IMR-90 (cell line): ENCODE results near the gene CHRNA3. TPM values are rescaled to one million over a fixed set of nuclear protein-coding genes. Genes with fewer than 3 reads are reported as not detected.

Experiments used
- ATAC-seq: fragments of 200-7000 bp; cut with Tn5 transposase; 2 replicates; pipeline ENCODE4 v1.9.1; 2020; ENCODE audit warnings: low read depth, mild to moderate bottlenecking, moderate library complexity
- BruUV-seq: library from RNA; stranded (reverse); fragments of 400-500 nt; replicated peaks from 2 replicates; lab custom pipeline; 2021; lab: Mats Ljungman, UMichigan
- CTCF ChIA-PET: fragments of 300-600 bp; formaldehyde crosslinking; extraction: SDS; loops from one replicate; lab custom pipeline; 2021; ENCODE audit warnings: antibody characterized with exemption; lab: Yijun Ruan, JAX
- POLR2A ChIA-PET: fragments of 300-600 bp; sonication (Branson Sonifier 250); formaldehyde crosslinking; loops from one replicate; lab custom pipeline; 2022; ENCODE audit warnings: antibody characterized with exemption; ENCODE audit not compliant: unreplicated experiment; lab: Charles Lee
- DNase-seq: peaks from one replicate; pipeline ENCODE4 v3.0.0; 2013
- H2AFZ ChIP-seq: replicated peaks from 2 replicates; pipeline ENCODE3; 2013; ENCODE audit warnings: low read length, mild to moderate bottlenecking; ENCODE audit not compliant: poor library complexity
- H2AK5ac ChIP-seq: 2 replicates; pipeline ENCODE4 v1.6.1; 2013; ENCODE audit warnings: low read depth, low read length, inconsistent platforms
- H2AK9ac ChIP-seq: replicated peaks from 2 replicates; pipeline ENCODE3; 2013; ENCODE audit warnings: mild to moderate bottlenecking, low read depth, low read length, moderate library complexity; ENCODE audit not compliant: poor library complexity
- H2BK120ac ChIP-seq: 2 replicates; pipeline ENCODE4 v1.6.1; 2013; ENCODE audit warnings: low read depth, low read length, inconsistent platforms
- H2BK15ac ChIP-seq: 3 replicates; pipeline ENCODE4 v1.6.1; 2013; ENCODE audit warnings: low read depth, low read length, inconsistent platforms
- H2BK20ac ChIP-seq: 2 replicates; pipeline ENCODE4 v1.6.1; 2013; ENCODE audit warnings: low read depth, mild to moderate bottlenecking, inconsistent platforms, low read length, moderate library complexity
- H2BK5ac ChIP-seq: 2 replicates; pipeline ENCODE4 v1.6.1; 2013; ENCODE audit warnings: mild to moderate bottlenecking, low read depth, low read length, inconsistent platforms; ENCODE audit not compliant: poor library complexity, severe bottlenecking
- H3K14ac ChIP-seq: replicated peaks from 2 replicates; pipeline ENCODE4 v1.6.1; 2013; ENCODE audit warnings: low read depth, low read length, inconsistent platforms
- H3K18ac ChIP-seq: 2 replicates; pipeline ENCODE4 v1.6.1; 2013; ENCODE audit warnings: low read depth, low read length, control low read depth
- H3K23ac ChIP-seq: 2 replicates; pipeline ENCODE4 v1.6.1; 2013; ENCODE audit warnings: low read depth, low read length, inconsistent platforms
- H3K27ac ChIP-seq: 2 replicates; pipeline ENCODE4 v1.5.1; 2013; ENCODE audit warnings: mild to moderate bottlenecking, control low read depth, low read length; ENCODE audit not compliant: insufficient read depth
- H3K27me3 ChIP-seq: 2 replicates; pipeline ENCODE4 v1.6.1; 2013; ENCODE audit warnings: low read length; ENCODE audit not compliant: control insufficient read depth, insufficient read depth
- H3K36me3 ChIP-seq: 2 replicates; pipeline ENCODE4 v1.6.1; 2013; ENCODE audit warnings: low read length, mixed read lengths; ENCODE audit not compliant: control insufficient read depth, insufficient read depth
- H3K4ac ChIP-seq: 2 replicates; pipeline ENCODE4 v1.6.1; 2013; ENCODE audit warnings: low read depth, low read length, inconsistent platforms
- H3K4me1 ChIP-seq: 2 replicates; pipeline ENCODE4 v1.6.1; 2013; ENCODE audit warnings: low read length, mixed read lengths; ENCODE audit not compliant: control insufficient read depth, insufficient read depth
- H3K4me2 ChIP-seq: 2 replicates; pipeline ENCODE4 v1.6.1; 2013; ENCODE audit warnings: low read depth, mild to moderate bottlenecking, control low read depth, low read length, moderate library complexity
- H3K4me3 ChIP-seq: 2 replicates; pipeline ENCODE4 v1.5.1; 2013; ENCODE audit warnings: low read depth, mild to moderate bottlenecking, control low read depth, low read length, moderate library complexity; ENCODE audit not compliant: insufficient read depth
- H3K56ac ChIP-seq: 2 replicates; pipeline ENCODE4 v1.6.1; 2013; ENCODE audit warnings: low read length, inconsistent platforms; ENCODE audit not compliant: insufficient read depth; ENCODE audit errors: extremely low read depth
- H3K79me1 ChIP-seq, 2 experiments: 2 replicates each; pipeline ENCODE4 v1.6.1; 2013; ENCODE audit warnings: low read length in 2 of 2, inconsistent platforms in 1 of 2, low read depth in 1 of 2
- H3K9ac ChIP-seq: 2 replicates; pipeline ENCODE4 v1.6.1; 2013; ENCODE audit warnings: low read depth, low read length, control low read depth
- H3K9me1 ChIP-seq: 2 replicates; pipeline ENCODE4 v1.6.1; 2013; ENCODE audit warnings: low read length, inconsistent platforms; ENCODE audit not compliant: insufficient read depth
- H3K9me3 ChIP-seq: 2 replicates; pipeline ENCODE4 v1.6.1; 2013; ENCODE audit warnings: low read length; ENCODE audit not compliant: control insufficient read depth, insufficient read depth
- H4K20me1 ChIP-seq: 2 replicates; pipeline ENCODE4 v1.6.1; 2013; ENCODE audit warnings: low read length, inconsistent platforms; ENCODE audit not compliant: insufficient read depth
- H4K5ac ChIP-seq: 2 replicates; pipeline ENCODE4 v1.6.1; 2013; ENCODE audit warnings: mild to moderate bottlenecking, low read depth, low read length, control low read depth
- H4K8ac ChIP-seq, 2 experiments: 2 replicates each; pipeline ENCODE4 v1.6.1; 2013; ENCODE audit warnings: low read depth in 2 of 2, low read length in 2 of 2, control low read depth in 1 of 2, inconsistent platforms in 1 of 2
- H4K91ac ChIP-seq: 2 replicates; pipeline ENCODE4 v1.6.1; 2013; ENCODE audit warnings: low read depth, low read length, inconsistent platforms; ENCODE audit not compliant: insufficient read depth
- CEBPB ChIP-seq: IDR thresholded peaks from 2 replicates; pipeline ENCODE4 v1.6.1; 2012; ENCODE audit warnings: low read depth, low read length, improper control_type of control experiment
- FOS ChIP-seq: fragments of 150-350 bp; IDR thresholded peaks from 2 replicates; pipeline ENCODE4 v1.6.1; 2016; ENCODE audit warnings: low read depth, low read length
- MXI1 ChIP-seq: IDR thresholded peaks from 2 replicates; pipeline ENCODE4 v1.6.1; 2012; ENCODE audit warnings: low read depth, mild to moderate bottlenecking, low read length, moderate library complexity, borderline replicate concordance
- NFE2L2 ChIP-seq: fragments of 150-350 bp; IDR thresholded peaks from 2 replicates; pipeline ENCODE4 v1.6.1; 2016; ENCODE audit warnings: low read depth, mild to moderate bottlenecking, low read length
- POLR2A ChIP-seq: IDR thresholded peaks from 2 replicates; pipeline ENCODE4 v1.6.1; 2012; ENCODE audit warnings: mild to moderate bottlenecking, low read depth, low read length
- RAD21 ChIP-seq: IDR thresholded peaks from 2 replicates; pipeline ENCODE4 v1.6.1; 2012; ENCODE audit warnings: low read length, improper control_type of control experiment
- RFX5 ChIP-seq: IDR thresholded peaks from 2 replicates; pipeline ENCODE4 v1.8.0; 2012; ENCODE audit warnings: low read depth, mild to moderate bottlenecking, low read length, moderate library complexity
- SMC3 ChIP-seq: fragments of 150-350 bp; IDR thresholded peaks from 2 replicates; pipeline ENCODE4 v1.6.1; 2016; ENCODE audit warnings: low read depth, mild to moderate bottlenecking, antibody characterized with exemption, low read length, moderate library complexity
- WGBS, 2 experiments: methylation state at CpG; one replicate each; pipeline versions ENCODE4 v1.1.5 to v1.1.7; 2013; ENCODE audit warnings: missing lambda C conversion rate in 2 of 2; ENCODE audit not compliant: insufficient read length in 1 of 2; ENCODE audit errors: extremely low coverage in 2 of 2; 5-methylcytosine and 5-hydroxymethylcytosine counted together
- dilution Hi-C: fragments of 300-500 bp; cut with HindIII; formaldehyde crosslinking; loops from one replicate; pipeline ENCODE4 v1.14.3; 2018; ENCODE audit warnings: low sequenced_read_pairs; ENCODE audit not compliant: unreplicated experiment
- in situ Hi-C: fragments of 300-500 bp; cut with MboI; formaldehyde crosslinking; loops from 3 replicates; pipeline ENCODE4 v1.14.3; 2019; ENCODE audit warnings: low sequenced_read_pairs, inconsistent platforms, mixed read lengths
- intact Hi-C: fragments of 100-400 bp; cut with micrococcal nuclease; formaldehyde crosslinking; loops from 2 replicates; pipeline ENCODE4 v1.10.0; 2022
- polyA plus RNA-seq, 3 experiments: library from polyadenylated mRNA; depleted of rRNA; stranded (reverse); fragments of >200 nt; gene quantifications; 2 replicates each; pipeline ENCODE4 v1.2.3, GENCODE V29; 2012; ENCODE audit warnings: low replicate concordance in 1 of 3
- total RNA-seq: library from RNA; depleted of rRNA; stranded (reverse); fragments of >200 nt; gene quantifications from 2 replicates; pipeline ENCODE4 v1.2.3, GENCODE V29; 2012
- TF ChIP-seq, protein P1 (sequence below): fragments of 150-350 bp; IDR thresholded peaks from 2 replicates; pipeline ENCODE4 v1.6.1; 2017; ENCODE audit warnings: mild to moderate bottlenecking, antibody characterized with exemption, low read length, low read depth
- TF ChIP-seq, protein P2 (sequence below): fragments of 150-350 bp; IDR thresholded peaks from 2 replicates; pipeline ENCODE4 v1.6.1; 2016; ENCODE audit warnings: low read depth, mild to moderate bottlenecking, low read length, moderate library complexity, borderline replicate concordance
- TF ChIP-seq, protein P3 (sequence below): conservative IDR thresholded peaks from 2 replicates; pipeline ENCODE4 v1.5.1; 2012; ENCODE audit warnings: mild to moderate bottlenecking, low read depth, low read length, improper control_type of control experiment

The CHRNA3 gene
- total and polyA plus RNA-seq, 2 of the 4 experiments (the other 2 are of a cell fraction), result not detected

DNA sequence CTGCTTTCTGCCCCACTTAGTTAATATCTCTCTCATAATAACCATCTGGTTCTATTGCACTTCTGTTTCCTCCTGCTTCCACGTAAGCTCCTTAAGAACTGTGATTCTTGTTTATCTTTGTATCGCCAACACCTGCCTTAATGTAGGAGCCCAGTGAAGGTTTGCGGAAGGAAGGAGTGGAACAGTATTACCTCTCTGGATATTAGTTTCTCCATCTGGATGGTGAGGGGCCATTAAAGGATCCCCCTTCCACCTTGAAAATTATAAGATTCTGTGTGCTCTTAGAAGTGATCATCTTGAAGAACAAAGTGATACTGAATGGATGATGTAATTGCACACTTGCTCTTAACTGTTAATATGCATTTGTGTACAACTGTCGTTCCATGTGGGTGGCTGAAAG lies 53.3 kb downstream of the CHRNA3 start:
- Histone ChIP-seq H2BK20ac (no peak overlapping the region), H2AK5ac (no peak overlapping the region), H3K4me1 (no peaks in the 10 kb centered on the region), H3K14ac (no peak overlapping the region), H4K91ac (no peak overlapping the region), H3K23ac (no peak overlapping the region), H3K18ac (no peak overlapping the region), H2BK120ac (no peak overlapping the region), H2AK9ac (no peak overlapping the region), H3K27me3 (peaks cover 12% of the 10 kb centered on the region), H2AFZ (no peak overlapping the region), H3K79me1 (no peaks in the 10 kb centered on the region), H2BK5ac (no peak overlapping the region), H3K4me2 (no peak overlapping the region), H3K9me1 (no peaks in the 10 kb centered on the region), H4K20me1 (no peaks in the 10 kb centered on the region), H3K9ac (no peak overlapping the region), H3K9me3 (no peaks in the 10 kb centered on the region), H2BK15ac (no peak overlapping the region), H3K4me3 (no peak overlapping the region), H4K8ac (no peak overlapping the region), H3K56ac (no peak overlapping the region), H3K36me3 (no peaks in the 10 kb centered on the region), H3K27ac (no peak overlapping the region), H4K5ac (no peak overlapping the region), H3K4ac (no peak overlapping the region)
- dilution Hi-C loops (no loop called here), intact Hi-C loops (no loop called here), in situ Hi-C loops (no loop called here)
- CTCF ChIA-PET, result no interaction called here
- ATAC-seq, result no peak
- no peak for TF ChIP-seq NFE2L2
- no peak for TF ChIP-seq FOS
- TF ChIP-seq RAD21, result no peak
- TF ChIP-seq CEBPB, result no peak
- TF ChIP-seq, protein P1, sequence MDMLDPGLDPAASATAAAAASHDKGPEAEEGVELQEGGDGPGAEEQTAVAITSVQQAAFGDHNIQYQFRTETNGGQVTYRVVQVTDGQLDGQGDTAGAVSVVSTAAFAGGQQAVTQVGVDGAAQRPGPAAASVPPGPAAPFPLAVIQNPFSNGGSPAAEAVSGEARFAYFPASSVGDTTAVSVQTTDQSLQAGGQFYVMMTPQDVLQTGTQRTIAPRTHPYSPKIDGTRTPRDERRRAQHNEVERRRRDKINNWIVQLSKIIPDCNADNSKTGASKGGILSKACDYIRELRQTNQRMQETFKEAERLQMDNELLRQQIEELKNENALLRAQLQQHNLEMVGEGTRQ, result no peak
- TF ChIP-seq POLR2A, result no peak
- TF ChIP-seq, protein P2, sequence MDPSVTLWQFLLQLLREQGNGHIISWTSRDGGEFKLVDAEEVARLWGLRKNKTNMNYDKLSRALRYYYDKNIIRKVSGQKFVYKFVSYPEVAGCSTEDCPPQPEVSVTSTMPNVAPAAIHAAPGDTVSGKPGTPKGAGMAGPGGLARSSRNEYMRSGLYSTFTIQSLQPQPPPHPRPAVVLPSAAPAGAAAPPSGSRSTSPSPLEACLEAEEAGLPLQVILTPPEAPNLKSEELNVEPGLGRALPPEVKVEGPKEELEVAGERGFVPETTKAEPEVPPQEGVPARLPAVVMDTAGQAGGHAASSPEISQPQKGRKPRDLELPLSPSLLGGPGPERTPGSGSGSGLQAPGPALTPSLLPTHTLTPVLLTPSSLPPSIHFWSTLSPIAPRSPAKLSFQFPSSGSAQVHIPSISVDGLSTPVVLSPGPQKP, result no peak
- TF ChIP-seq, protein P3, sequence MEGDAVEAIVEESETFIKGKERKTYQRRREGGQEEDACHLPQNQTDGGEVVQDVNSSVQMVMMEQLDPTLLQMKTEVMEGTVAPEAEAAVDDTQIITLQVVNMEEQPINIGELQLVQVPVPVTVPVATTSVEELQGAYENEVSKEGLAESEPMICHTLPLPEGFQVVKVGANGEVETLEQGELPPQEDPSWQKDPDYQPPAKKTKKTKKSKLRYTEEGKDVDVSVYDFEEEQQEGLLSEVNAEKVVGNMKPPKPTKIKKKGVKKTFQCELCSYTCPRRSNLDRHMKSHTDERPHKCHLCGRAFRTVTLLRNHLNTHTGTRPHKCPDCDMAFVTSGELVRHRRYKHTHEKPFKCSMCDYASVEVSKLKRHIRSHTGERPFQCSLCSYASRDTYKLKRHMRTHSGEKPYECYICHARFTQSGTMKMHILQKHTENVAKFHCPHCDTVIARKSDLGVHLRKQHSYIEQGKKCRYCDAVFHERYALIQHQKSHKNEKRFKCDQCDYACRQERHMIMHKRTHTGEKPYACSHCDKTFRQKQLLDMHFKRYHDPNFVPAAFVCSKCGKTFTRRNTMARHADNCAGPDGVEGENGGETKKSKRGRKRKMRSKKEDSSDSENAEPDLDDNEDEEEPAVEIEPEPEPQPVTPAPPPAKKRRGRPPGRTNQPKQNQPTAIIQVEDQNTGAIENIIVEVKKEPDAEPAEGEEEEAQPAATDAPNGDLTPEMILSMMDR, result no peak
- no peak for TF ChIP-seq SMC3
- TF ChIP-seq RFX5, result no peak
- no peak for TF ChIP-seq MXI1
- no CpG with 5 or more reads among the region's 4 CpGs for WGBS, 2 experiments
- BruUV-seq, result no TSS peak
- DNase-seq, result no peak
- POLR2A ChIA-PET, result no interaction called here
